WI38 (cell line): ENCODE measurements around the gene SIM1.

Source experiments
- H3K4me3 ChIP-seq: 2 replicates; pipeline ENCODE4 v1.5.1; 2011; ENCODE audit warnings: low read depth, mild to moderate bottlenecking, control low read depth, low read length
- TF ChIP-seq, protein P1 (sequence below): IDR thresholded peaks from 2 replicates; pipeline ENCODE4 v1.5.1; 2012; ENCODE audit warnings: low read depth, mild to moderate bottlenecking, control low read depth, low read length

The SIM1 gene

DNA sequence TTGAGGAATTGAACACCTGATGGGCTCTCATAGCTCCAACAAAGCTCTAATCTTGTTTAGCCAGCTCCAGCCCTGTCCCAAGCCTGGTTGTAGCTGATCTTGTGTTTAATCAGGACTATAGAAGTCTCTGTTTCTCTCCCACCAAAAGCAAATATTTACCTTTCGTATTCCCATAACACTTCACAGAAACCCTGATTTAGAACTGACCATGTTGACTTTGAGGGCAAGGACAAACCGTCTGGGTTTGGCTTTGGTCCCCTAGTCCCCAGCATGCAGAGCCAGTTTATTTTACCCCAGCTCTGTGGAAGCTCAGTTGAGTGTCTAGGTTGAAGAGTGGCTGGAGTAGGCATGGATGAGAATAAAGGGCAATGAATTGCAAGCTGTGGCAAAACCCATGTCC is 18.0 kb upstream of the SIM1 start:
- no peak overlapping the region for H3K4me3 ChIP-seq
- TF ChIP-seq, protein P1, sequence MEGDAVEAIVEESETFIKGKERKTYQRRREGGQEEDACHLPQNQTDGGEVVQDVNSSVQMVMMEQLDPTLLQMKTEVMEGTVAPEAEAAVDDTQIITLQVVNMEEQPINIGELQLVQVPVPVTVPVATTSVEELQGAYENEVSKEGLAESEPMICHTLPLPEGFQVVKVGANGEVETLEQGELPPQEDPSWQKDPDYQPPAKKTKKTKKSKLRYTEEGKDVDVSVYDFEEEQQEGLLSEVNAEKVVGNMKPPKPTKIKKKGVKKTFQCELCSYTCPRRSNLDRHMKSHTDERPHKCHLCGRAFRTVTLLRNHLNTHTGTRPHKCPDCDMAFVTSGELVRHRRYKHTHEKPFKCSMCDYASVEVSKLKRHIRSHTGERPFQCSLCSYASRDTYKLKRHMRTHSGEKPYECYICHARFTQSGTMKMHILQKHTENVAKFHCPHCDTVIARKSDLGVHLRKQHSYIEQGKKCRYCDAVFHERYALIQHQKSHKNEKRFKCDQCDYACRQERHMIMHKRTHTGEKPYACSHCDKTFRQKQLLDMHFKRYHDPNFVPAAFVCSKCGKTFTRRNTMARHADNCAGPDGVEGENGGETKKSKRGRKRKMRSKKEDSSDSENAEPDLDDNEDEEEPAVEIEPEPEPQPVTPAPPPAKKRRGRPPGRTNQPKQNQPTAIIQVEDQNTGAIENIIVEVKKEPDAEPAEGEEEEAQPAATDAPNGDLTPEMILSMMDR = no peak

DNA sequence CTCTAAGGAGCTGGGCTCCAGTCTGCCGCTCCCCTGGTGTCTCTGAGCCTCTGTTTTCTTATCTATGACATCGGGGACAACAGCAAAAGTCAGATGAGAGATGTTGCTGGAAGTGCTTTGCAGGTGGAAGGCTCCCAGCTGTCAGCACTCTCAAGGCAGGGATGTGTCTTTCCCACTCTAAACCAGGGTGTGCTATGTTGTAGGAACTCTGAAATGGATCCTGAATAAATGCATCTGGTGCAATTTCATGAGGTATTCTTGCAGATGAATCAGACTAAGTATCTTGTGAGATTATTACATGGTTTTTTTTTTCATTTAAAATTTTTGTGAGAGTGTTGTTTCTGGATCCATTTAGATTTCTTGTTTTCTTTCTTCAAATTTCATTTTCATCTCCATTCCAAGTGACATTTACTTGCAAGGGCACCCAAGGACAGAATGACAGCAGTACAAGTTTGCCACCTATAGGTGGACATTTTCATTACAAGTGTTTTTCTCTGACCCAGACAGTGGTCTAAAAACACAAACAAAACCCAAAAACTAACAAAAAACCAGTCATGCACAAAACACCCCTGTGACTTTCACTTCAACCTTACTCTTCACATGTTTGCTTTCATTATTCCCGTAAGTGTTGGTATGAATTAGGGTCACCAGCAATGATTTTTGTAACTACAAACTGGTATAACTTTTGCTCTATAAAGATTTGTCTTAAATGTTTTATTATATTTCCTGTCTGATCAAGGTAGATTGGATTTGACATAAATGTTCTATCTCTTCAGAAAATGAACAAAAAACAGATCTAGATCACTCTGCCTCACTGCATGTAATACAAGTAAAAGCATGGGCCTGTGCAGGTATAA is 14.7 kb upstream of the SIM1 start:
- H3K4me3 ChIP-seq = no peak overlapping the region
- TF ChIP-seq, protein P1 = peak; percentile 44

DNA sequence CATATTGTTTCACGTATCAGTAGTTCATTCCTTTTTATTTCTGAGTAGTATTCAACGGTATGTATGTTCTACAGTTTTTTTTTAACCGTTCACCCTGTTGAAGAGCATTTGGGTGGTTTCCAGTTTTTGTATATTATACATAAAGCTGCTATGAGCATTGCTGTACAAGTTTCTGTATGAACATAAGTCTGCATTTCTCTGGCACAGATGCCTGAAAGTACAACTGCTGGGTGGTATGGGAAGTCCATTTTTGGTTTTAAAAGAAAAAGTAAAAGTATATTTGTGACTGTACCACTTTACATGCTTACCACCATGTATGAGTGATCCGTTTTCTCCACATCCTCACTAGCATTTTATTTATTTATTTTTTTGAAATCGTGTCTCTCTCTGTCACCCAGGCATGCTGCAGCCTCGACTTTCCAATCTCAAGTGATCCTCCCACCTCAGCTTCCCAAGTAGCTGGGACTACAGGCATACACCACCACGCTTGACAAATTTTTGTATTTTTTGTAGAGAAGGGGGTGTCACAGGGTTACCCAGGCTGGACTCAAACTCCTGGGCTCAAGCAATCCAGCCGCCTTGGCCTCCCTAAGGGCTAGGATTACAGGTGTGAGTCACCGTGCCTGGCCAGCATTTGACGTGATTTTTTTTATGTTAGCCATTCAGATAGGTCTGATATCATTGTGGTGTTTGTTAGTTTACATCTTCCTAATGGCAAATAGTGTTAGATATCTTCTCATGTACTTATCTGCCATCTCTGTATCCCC is 11.0 kb upstream of the SIM1 start:
- TF ChIP-seq, protein P1 = no peak
- H3K4me3 ChIP-seq = no peak overlapping the region

DNA sequence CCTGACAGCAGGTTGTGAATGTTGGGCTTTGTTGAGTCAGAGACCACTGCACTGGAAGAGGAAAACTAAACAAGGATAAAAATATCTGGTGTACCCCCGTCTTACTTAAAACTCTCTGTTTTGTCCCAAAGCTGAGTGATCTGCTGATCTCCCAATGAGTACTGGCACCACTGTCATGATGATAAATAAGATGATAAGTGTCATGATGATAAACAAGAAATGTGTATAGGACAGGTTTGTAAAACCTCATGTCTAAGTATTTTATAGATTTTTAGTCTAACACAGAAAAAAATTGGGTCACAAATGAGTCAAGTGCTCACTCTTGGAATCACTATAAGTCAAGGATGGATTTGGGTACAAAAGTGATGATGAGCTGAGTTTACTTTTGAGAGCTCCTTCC is 8.5 kb upstream of the SIM1 start:
- TF ChIP-seq, protein P1 = no peak
- H3K4me3 ChIP-seq = no peak overlapping the region

DNA sequence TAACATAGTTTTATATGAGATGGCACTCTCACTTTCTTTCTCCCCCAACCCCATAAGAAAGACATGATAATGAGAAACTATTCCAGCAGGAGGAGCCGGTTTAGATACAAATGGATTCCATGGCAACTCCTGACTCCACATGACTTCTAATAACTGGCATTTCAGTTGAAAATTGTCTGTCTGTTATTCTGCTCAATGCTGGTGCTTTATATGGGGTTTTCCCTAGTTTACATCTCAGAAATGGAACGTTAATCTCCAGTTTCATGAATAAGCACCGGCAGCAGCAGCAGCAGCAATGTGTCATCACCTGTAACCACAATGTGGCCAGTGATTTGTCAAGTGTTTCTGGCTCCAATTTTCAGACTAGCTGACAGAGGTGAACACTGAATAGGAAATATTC is 8.0 kb upstream of the SIM1 start:
- TF ChIP-seq, protein P1 = no peak

DNA sequence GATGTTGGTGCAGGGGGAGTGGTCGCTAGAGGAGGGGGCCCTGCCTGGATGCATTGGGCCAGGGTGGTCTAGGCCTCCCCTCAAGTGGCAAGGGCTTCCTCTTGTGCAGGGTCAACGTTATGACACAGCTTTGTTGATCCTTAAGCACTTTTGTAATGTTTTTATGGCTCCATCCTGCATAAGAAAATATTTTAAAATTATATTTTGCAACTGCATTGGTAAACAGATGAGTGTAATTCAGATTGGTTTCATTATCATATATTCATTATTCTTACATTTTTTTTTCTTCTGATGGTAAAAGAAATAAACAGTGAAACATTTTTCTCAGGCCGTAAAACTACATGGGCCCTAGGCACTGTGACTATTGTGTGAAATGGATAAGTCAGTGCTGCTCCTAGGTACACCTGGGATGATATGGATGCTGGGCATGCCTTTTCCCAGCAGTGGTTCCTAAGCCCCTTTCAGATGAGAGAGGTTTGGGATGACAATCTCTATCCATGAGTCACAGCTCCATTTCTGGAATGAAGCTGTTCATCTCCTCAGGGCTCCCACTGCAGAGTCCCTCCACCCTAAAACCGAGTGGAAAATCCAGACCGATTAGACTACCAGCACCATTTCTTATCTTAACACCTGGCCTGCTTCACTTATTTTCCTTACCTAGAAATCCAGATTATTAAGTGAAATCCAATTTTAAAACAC is 5.8 kb upstream of the SIM1 start:
- H3K4me3 ChIP-seq = no peak overlapping the region
- TF ChIP-seq, protein P1 = no peak

More for the DNA sequence above, 8.0 kb upstream of the SIM1 start:
- H3K4me3 ChIP-seq = no peak overlapping the region
